NCI-H146 treated with DMSO at 0.1 percent for 48 hours (cell line): Measurements from ENCODE around the gene SUN1.
"Not testable (repeated sequence)": the region's sequence is repeated elsewhere in the genome, so short reads cannot be mapped to it uniquely, and the experiment has no call there.

ENCODE experiments used
- DNase-seq: peaks from one replicate; lab custom pipeline; 2025; ENCODE audit not compliant: unreplicated experiment; lab: John Stamatoyannopoulos, UW

Gene SUN1

DNA sequence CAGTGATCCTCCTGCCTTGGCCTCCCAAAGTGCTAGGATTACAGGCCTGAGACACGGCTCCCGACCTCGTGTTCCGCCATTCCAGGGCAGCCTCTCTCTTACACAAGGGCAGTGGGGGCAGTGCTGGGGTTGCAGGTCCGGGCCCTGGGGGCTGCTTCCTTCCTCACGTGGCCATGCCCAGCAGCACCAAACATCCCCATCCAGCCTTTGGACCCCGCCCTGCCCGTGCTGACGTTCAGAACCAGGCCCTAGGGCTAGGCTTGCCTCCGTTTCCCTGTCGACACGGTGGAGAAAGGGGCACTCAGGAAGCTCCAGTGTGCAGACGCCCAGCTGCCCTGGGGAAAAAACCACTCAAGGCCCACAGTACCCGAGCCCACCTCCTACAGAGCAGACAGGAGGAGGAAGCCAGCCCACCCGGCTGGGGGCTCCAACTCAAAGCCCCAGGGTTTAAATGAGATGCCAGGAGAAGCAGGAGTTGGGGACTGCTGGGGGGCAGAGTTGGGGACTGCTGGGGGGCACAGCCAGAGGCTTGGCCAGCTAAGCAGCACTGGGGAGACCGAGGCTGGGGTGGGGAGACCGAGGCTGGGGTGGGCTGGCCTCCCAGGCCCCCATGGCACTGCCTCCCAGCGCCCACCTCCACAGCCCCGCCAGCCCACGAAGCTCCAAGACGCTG, 86.3 kb downstream of the SUN1 start:
- DNase-seq = no peak

DNA sequence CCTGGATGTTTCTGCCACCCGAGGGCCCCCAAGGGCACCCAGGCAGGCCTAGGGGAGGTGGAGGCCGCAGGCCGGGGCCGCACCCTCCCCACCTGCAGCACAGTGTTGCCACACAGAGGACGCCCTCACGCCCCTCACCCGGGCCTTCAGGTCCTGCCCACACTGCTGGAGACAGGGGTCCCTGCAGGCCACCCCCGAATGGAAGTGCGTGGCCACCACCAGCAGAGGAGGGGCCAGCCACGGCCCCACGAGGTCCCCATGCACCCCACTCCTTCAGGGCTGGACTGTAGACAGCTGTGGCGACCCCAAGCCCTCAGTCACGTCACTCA, 86.8 kb downstream of the SUN1 start:
- no peak for DNase-seq

DNA sequence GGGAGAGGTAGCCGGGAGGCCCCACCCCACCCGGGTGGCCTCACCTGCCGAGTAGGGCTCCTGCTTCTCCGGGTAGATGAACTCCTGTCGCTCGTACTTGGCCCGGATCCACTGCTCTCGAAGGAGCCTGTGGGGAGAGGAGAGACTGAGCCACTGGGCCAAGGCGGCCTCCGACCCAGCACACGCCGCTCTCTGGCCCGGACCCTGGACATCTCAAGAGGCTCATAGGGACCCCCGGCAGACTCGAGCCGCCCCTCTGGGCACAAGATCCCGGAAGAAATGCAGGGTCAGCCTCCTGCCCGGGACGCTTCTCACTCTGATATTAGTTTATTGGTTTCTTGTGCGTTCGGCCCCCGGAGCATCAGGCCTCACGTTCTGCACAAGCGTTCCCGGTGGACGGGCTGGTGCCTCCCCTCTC, 87.7 kb downstream of the SUN1 start:
- DNase-seq = no peak

DNA sequence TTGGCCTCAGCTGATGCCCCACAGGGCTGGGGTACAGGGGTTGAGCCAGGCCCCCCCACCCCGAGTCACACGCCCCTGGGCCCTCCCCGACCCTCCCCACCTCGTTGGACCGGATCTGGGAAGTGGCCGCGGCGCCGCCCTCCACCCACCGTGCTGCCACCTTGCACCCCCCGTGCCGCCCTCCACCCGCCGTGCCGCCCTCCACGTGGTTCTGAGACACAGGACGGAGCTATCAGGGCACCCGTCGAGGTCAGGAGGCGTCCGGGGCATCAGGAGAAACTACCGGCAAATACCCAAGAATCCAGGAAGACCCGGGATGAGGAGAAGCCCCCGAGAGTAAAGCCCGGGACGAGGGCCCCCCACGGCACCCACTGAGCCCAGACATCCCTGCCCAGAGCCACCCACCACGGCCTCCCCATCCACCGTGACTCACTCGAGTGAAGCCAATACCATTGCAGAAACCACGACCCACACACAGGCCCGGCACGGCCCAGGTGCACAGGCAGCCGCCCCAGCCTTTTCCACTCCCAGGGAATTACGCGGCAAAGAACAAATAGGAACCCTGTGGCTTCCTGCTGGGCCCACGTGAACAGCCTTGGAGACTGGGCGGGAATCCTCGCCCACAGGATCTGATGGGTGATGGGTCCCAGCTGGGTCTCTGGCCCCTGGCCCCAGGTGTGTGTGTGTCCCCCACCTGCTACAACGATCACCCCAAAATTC, 88.2 kb downstream of the SUN1 start:
- DNase-seq = no peak

DNA sequence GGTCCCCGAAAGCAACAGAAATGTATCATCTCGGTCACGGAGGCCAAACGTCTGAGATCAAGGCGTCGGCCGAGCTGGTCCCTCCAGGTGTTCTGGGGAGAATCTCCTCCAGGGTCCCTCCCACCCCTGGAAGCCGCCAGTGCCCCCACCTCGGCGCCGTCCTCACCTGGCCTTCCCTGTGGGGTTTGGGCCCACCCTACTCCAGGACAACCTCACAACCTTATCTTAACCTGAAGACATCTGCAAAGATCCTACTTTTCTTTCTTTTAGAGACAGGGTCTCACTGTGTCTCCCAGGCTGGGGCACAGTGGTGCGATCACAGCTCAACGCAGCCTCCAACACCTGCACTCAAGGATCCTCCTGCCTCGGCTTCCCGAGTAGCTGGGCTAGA, 88.8 kb downstream of the SUN1 start:
- DNase-seq = no peak

DNA sequence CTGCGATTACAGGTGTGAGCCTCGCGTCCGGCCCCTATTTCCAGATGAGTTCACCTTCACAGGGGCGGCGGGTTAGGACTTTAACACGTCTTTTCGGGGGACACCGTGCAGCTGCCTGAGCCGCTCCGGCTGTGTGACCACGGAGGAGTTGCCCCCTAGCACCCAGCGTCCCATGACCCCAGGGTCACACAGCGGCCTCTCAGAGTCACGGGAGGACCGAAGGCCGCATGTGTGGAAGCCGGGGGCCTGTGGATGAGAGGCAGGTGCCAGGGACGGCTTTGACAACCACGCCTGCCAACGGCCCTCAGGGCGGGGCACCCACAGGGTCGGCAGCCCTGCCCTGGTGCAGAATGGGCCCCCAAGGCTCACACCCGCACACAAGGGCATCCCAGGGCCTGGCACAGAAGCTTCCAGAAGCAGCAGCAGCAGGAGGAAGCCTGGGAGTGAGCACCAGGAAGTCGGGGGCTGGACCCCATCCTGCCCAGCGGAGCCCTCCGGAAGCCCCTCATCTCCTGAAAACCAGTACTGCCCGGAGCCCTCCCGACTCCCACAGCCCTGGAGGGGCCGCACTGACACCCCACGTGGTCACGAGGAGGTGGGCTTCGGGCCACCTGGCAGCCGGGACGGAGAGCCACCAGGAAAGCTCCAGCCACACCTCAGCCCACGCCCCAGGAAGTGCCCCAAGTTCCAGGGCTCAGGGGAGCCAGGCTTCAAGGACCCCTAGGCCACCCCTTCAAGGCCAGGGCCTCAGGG, 89.5 kb downstream of the SUN1 start:
- DNase-seq = no peak

DNA sequence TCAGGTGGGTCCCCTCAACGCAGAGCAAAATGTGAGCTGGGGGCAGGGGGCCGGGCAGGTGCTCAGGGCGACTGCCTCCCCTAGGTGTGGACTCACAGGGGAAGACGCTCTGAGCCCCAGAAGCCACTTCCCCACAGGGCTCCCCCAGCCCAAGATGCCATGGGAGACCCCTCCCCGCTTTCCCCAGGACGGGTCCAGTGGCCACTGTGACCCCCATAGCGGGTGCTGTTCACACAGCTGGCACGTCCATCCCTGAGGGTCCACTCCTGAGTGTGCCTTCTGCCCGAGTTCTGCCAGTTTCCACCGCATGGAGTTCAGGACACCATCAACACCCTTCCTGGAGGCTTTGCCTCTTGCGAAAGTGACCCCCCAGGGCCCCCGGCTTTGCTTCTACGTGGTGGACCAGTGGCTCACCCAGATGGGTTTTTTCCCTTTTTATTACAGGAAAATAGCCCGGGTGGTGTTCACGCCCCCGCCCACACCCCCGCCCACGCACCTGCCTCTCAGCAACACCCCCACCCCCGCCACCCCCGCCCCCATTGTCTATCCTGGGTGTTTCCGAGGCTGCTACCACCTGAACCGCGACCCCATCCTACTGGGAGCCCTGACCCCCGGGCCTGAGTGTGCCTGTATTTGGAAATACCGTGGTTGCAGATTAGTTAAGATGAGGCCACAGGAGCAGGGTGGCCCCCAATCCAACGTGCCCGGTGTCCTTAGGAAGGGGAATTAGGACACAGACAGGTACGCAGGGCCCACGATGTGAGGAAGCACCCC, 90.2 kb downstream of the SUN1 start:
- no peak for DNase-seq

DNA sequence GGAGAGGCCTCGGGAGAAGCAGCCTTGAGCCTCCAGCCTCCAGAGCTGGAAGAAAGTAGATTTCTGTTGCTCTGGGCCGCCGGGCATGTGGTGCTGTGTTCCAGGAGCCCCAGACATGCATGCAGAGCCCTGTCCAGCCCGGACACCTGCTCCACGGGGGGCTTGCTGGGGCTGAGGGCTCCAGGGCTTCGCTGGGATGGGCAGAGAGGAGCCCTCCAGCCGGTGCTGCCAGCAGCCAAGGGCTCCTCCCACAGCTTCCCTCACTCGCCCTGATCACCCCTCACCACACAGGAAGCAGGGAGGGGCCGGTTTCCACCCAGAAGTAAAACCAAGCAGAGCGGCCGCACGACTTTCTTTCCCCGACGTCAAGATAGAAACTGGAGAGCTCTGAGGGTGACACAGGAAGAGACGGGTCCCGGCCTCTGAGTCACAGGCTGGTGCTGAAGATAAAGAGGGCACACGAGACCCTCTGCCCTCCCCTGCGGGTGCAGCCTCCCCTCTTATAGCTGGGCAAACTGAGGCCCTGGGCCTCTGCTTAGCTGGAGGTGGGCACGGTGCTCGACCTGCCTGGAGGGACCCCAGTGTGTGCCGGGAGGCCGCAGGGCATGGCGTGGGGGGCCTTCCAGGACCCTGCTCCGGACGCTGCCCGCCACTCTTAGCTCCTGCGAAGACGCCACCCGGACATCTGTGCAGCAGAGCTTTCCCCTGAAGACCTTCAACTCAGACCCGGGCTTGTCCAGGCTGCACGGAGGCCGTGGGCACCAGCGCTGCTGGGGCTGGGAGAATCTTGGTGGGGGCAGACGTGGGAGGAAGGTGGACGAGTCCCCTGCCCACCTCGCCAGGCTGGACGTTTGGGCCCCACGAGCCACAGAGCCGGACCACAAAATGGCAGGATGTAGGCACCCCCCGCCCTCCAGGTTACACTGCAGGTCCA, 91.1 kb downstream of the SUN1 start:
- no peak for DNase-seq

DNA sequence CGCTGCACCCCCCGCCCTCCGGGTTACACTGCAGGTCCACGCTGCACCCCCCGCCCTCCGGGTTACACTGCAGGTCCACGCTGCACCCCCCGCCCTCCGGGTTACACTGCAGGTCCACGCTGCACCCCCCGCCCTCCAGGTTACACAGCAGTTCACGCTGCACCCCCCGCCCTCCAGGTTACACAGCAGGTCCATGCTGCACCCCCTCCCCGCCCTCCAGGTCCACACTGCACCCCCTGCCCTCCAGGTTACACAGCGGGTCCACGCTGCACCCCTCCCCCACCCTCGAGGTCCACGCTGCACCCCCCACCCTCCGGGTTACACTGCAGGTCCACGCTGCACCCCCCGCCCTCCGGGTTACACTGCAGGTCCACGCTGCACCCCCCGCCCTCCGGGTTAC, 91.8 kb downstream of the SUN1 start:
- not testable (repeated sequence) for DNase-seq
